Thoracic aorta (tissue), 2 donors: ENCODE measurements around the gene STK32C. TPM values are rescaled to one million over a fixed set of nuclear protein-coding genes. Genes with fewer than 3 reads are reported as not detected.

Source experiments
- ATAC-seq: fragments of 150-250 bp; one replicate; pipeline ENCODE4 v1.8.0; 2017; ENCODE audit warnings: low read depth; ENCODE audit not compliant: insufficient number of reproducible peaks, low FRiP score
- DNase-seq: peaks from one replicate; pipeline ENCODE4 v3.0.0-alpha.2; 2020; ENCODE audit warnings: low spot score
- H3K27ac ChIP-seq, 2 donors: fragments of 200-600 bp; sonication (generic); 1 replicate in 1 of 2; 2 replicates in 1 of 2; pipeline ENCODE4 v1.5.1; 2016; ENCODE audit warnings: mild to moderate bottlenecking in 2 of 2, moderate library complexity in 2 of 2
- H3K27me3 ChIP-seq: fragments of 200-600 bp; sonication (generic); replicated peaks from 2 replicates; pipeline ENCODE4 v1.6.0; 2016; ENCODE audit warnings: mild to moderate bottlenecking; ENCODE audit not compliant: insufficient read depth
- H3K36me3 ChIP-seq: fragments of 200-600 bp; sonication (generic); one replicate; pipeline ENCODE4 v1.5.1; 2016
- H3K4me1 ChIP-seq, 2 donors: fragments of 200-600 bp; sonication (generic); 1 replicate in 1 of 2; 2 replicates in 1 of 2; pipeline versions ENCODE4 v1.5.1 to v1.6.0; 2016; ENCODE audit warnings: low read depth in 2 of 2, mild to moderate bottlenecking in 1 of 2; ENCODE audit not compliant: control insufficient read depth in 1 of 2
- H3K4me3 ChIP-seq: fragments of 200-600 bp; sonication (generic); 2 replicates; pipeline ENCODE4 v1.5.1; 2016; ENCODE audit warnings: mild to moderate bottlenecking
- H3K9me3 ChIP-seq: fragments of 200-600 bp; sonication (generic); 2 replicates; pipeline ENCODE4 v1.5.1; 2016
- total RNA-seq, 2 donors: library from RNA; depleted of rRNA; stranded (reverse); fragments of >200 nt; gene quantifications; one replicate each; pipeline versions ENCODE4 v1.1.0 to v1.2.3, GENCODE V29; 2016
- TF ChIP-seq, protein P1 (sequence below): fragments of 200-600 bp; sonication (generic); IDR thresholded peaks from one replicate; pipeline ENCODE4 v1.5.1; 2019; ENCODE audit warnings: antibody characterized with exemption

STK32C gene
- total RNA-seq, 2 donors from 2014 or later, result 1.1 to 4.2 TPM

DNA sequence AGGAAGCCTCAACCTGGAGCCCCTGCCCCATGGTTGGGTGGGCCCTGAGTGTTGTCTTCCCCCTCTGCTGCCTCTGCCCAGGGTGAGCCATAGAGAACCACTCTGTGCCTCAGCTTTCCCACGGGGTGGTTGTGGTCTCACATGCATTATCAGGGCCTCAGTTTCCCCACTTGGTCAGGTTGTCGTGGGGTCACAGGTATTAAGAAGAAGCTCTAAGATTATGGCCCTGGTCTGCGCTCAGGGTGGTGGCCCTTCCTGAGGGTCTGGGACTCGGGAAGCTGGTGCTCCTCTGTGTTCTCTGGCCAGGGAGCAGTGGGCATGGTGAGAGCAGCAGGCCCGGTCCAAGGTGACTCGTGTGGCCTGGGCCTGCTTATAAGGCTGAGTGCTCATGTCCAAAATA lies 42.0 kb upstream of the STK32C start:
- H3K27ac ChIP-seq, result no peak overlapping the region
- H3K9me3 ChIP-seq, result no peaks in the 10 kb centered on the region
- H3K4me3 ChIP-seq, result no peak overlapping the region
- no peaks in the 10 kb centered on the region for H3K27me3 ChIP-seq
- TF ChIP-seq, protein P1, sequence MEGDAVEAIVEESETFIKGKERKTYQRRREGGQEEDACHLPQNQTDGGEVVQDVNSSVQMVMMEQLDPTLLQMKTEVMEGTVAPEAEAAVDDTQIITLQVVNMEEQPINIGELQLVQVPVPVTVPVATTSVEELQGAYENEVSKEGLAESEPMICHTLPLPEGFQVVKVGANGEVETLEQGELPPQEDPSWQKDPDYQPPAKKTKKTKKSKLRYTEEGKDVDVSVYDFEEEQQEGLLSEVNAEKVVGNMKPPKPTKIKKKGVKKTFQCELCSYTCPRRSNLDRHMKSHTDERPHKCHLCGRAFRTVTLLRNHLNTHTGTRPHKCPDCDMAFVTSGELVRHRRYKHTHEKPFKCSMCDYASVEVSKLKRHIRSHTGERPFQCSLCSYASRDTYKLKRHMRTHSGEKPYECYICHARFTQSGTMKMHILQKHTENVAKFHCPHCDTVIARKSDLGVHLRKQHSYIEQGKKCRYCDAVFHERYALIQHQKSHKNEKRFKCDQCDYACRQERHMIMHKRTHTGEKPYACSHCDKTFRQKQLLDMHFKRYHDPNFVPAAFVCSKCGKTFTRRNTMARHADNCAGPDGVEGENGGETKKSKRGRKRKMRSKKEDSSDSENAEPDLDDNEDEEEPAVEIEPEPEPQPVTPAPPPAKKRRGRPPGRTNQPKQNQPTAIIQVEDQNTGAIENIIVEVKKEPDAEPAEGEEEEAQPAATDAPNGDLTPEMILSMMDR, result no peak
- DNase-seq (no peak), ATAC-seq (no peak)
- H3K36me3 ChIP-seq, result no peaks in the 10 kb centered on the region
- no peaks in the 10 kb centered on the region for H3K4me1 ChIP-seq

DNA sequence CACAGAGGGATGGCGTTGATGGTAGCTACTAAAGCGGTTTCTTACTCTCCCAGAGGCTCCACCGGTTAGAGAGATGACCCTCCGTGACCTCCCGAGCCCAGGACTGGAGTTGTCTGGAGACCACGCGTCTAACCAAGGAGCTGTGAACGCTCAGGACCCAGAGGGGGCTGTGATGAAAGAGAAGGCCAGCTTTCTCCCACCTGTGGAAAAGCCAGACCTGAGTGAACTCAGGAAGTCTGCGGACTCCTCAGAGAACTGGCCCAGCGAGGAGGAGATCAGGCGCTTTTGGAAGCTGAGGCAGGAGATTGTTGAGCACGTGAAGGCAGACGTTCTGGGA lies 40.1 kb upstream of the STK32C start:
- ATAC-seq (no peak), DNase-seq (no peak)
- Histone ChIP-seq H3K27ac (no peak overlapping the region), H3K4me3 (no peak overlapping the region), H3K4me1 (no peaks in the 10 kb centered on the region), H3K27me3 (no peaks in the 10 kb centered on the region), H3K36me3 (no peaks in the 10 kb centered on the region), H3K9me3 (no peaks in the 10 kb centered on the region)
- TF ChIP-seq, protein P1, result no peak

DNA sequence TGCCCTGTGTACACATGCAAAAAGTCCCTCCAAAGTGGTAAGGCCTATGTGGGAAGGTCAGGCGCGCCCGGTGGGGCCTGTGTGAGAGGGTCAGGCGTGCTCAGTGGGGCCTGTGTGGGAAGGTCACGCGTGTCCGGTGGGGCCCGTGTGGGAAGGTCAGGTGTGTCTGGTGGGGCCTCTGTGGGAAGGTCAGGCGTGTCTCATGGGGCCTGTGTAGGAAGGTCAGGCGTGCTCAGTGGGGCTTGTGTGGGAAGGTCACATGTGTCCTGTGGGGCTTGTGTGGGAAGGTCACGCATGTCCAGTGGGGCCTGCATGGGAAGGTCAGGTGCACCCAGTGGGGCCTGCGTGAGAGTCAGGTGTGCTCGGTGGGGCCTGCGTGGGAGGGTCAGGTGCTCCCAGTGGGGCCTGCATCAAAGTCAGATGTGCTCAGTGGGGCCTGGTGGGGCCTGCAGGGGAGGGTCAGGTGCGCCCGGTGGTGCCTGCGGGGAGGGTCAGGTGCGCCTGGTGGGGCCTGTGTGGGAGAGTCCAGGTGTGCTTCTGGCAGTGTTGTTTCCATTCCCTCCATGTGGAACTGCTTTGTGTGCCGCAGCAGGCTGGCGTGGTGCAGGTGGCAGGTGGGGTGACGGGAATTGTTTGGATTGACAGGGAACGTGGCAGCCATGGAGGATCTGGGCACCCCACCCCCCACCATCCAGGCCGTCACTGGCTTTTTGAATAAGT lies 39.6 kb upstream of the STK32C start:
- H3K27ac ChIP-seq, result no peak overlapping the region
- no peaks in the 10 kb centered on the region for H3K4me1 ChIP-seq
- DNase-seq (no peak), ATAC-seq (no peak)
- no peaks in the 10 kb centered on the region for H3K27me3 ChIP-seq
- H3K4me3 ChIP-seq, result no peak overlapping the region
- no peaks in the 10 kb centered on the region for H3K36me3 ChIP-seq
- TF ChIP-seq, protein P1, result no peak
- H3K9me3 ChIP-seq, result no peaks in the 10 kb centered on the region

DNA sequence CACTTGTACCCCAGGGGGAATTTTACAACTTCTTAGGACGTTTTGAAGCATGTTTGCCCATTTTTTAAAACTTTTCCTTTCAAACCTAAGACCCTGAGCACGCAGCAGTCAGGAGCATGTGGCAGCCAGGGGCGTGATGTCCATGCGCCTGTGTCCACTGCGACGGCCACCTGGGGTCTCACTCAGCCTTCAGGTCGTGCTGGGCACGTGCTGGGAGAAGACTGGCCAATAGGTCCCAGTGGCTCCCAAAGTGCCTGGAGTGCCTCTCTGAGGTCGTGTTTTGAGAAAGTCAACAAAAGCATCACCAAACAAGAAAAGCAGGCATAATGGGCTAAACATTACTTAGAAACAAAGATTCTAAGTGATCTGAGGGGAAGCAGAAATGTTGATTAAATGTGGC lies 39.1 kb upstream of the STK32C start:
- no peak for DNase-seq
- TF ChIP-seq, protein P1, result no peak
- no peak overlapping the region for H3K4me3 ChIP-seq

DNA sequence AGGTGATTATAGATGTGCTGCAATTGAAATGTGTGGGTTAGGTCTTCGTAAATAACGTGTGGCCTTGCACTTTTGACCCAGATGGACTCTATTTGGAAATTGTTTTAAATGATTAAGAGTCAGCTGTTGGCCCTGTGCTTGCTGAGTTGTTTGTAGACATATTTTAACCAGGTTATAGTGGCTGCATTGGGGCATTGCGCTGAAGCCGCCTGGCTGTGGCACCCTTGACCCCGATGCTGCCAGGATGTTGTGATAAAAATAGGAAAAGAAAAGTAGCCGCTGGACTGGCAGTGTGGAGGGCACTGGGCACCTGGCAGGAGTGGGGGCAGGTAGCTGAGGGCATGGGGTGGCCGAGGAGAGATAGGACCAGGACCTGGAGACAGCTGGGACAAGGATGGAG lies 37.6 kb upstream of the STK32C start:
- Histone ChIP-seq H3K36me3 (no peaks in the 10 kb centered on the region), H3K27ac (no peak overlapping the region), H3K4me3 (no peak overlapping the region), H3K4me1 (no peaks in the 10 kb centered on the region), H3K27me3 (no peaks in the 10 kb centered on the region), H3K9me3 (no peaks in the 10 kb centered on the region)
- no peak for DNase-seq
- no peak for ATAC-seq
- TF ChIP-seq, protein P1, result no peak

More for the DNA sequence above, 39.1 kb upstream of the STK32C start:
- Histone ChIP-seq H3K27ac (no peak overlapping the region), H3K36me3 (no peaks in the 10 kb centered on the region), H3K9me3 (no peaks in the 10 kb centered on the region), H3K27me3 (no peaks in the 10 kb centered on the region), H3K4me1 (no peaks in the 10 kb centered on the region)
- no peak for ATAC-seq
